OCI-LY3 (cell line): Measurements from ENCODE around the gene MAZ.

Source experiments
- EZH2phosphoT487 ChIP-seq: fragments of 200-600 bp; shearing (Covaris generic); IDR thresholded peaks from 2 replicates; pipeline ENCODE4 v1.6.1; 2018; ENCODE audit warnings: antibody characterized with exemption, mixed run types, low read depth
- TF ChIP-seq, protein P1 (sequence below): fragments of 200-600, 300-600 bp; sonication (generic); IDR thresholded peaks from 2 replicates; pipeline ENCODE4 v1.5.1; 2014; ENCODE audit warnings: antibody characterized with exemption, low read length, low read depth

DNA sequence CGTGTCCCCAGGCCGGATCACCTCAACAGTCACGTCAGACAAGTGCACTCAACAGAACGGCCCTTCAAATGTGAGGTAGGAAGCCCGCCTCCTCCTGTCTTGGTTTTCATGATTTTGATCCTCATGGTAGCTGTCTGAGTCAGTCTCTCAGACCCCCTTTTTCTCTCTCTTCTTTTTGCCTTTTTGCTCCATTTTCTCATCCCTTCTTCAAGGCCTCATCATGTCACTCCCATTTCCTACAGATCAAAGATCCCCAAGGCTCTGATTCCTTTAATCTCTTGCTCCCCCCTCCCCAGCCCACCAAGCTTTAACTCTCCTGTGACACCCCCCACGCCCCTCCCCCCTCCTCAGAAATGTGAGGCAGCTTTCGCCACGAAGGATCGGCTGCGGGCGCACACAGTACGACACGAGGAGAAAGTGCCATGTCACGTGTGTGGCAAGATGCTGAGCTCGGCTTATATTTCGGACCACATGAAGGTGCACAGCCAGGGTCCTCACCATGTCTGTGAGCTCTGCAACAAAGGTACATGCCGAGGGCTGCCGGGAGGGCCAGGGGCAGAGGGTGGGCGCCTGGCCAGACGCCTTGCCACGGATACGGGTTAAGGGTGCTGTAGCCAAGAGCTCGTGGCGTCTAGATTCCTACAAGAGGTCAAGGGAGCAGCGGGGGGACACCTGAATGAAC lies 2.0 kb downstream of the MAZ start:
- TF ChIP-seq, protein P1, sequence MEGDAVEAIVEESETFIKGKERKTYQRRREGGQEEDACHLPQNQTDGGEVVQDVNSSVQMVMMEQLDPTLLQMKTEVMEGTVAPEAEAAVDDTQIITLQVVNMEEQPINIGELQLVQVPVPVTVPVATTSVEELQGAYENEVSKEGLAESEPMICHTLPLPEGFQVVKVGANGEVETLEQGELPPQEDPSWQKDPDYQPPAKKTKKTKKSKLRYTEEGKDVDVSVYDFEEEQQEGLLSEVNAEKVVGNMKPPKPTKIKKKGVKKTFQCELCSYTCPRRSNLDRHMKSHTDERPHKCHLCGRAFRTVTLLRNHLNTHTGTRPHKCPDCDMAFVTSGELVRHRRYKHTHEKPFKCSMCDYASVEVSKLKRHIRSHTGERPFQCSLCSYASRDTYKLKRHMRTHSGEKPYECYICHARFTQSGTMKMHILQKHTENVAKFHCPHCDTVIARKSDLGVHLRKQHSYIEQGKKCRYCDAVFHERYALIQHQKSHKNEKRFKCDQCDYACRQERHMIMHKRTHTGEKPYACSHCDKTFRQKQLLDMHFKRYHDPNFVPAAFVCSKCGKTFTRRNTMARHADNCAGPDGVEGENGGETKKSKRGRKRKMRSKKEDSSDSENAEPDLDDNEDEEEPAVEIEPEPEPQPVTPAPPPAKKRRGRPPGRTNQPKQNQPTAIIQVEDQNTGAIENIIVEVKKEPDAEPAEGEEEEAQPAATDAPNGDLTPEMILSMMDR = no peak
- TF ChIP-seq EZH2phosphoT487 = no peak
